T-helper 2 cell treated with Interferon-gamma antibody and Interleukin-4, amounts not matched to agents 100 ng/mL and 5 ng/mL, for 36 hours (primary cell): ENCODE results near the gene EQTN. TPM values are rescaled to one million over a fixed set of nuclear protein-coding genes. Genes with fewer than 3 reads are reported as not detected.

Experiments used
- intact Hi-C: fragments of 100-400 bp; cut with micrococcal nuclease; formaldehyde crosslinking; loops from one replicate; pipeline ENCODE4 v1.15.1; 2023
- total RNA-seq: library from RNA; stranded (reverse); gene quantifications from 2 replicates; pipeline ENCODE4 v1.2.3, GENCODE V29; 2022

The EQTN gene
- not detected in 2 replicates for total RNA-seq

DNA sequence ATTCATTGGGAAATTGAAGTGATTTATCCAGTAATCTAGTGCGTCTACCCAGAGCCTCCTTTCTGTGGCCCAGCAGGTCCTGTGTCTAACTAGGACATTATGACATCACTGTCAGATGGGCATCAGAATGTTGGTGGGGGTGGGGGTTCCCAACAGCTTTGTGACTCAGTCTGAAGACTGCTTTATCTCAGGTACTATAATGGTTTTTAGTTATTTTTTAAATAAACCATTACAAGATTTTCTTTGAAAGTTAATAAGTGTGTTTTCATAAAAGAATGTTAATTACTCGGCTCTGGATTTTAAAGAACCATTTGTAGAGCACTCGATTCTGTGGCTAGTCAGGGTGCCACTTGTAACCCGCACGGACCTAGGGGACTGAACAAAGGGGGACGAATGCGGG is at the start of gene EQTN:
TSS of gene EQTN (minus strand) at position 101 of the 400 bp plus-strand sequence. CDS start at position 6, 95 bp downstream.
- intact Hi-C loops: no loop called here

DNA sequence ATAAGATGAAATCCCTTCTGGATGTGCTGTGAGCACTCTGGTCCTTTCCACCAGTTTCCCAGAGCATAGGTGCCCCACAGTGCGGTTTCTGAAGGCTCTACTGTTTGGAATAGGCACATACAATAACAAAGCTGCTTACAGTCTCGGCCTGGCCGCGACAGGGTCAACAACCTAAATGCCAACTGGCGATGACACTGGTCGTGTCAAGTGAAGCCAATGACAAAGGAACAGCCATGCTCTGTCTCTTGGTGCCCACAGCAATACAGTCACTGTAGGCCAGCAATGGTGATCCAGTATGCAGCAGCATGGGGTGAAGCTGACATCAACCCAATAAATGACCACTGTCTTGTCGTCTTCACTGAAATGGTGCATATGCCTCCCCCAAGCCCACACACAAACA is 47.8 kb upstream of the EQTN start:
- intact Hi-C loops: no loop called here

DNA sequence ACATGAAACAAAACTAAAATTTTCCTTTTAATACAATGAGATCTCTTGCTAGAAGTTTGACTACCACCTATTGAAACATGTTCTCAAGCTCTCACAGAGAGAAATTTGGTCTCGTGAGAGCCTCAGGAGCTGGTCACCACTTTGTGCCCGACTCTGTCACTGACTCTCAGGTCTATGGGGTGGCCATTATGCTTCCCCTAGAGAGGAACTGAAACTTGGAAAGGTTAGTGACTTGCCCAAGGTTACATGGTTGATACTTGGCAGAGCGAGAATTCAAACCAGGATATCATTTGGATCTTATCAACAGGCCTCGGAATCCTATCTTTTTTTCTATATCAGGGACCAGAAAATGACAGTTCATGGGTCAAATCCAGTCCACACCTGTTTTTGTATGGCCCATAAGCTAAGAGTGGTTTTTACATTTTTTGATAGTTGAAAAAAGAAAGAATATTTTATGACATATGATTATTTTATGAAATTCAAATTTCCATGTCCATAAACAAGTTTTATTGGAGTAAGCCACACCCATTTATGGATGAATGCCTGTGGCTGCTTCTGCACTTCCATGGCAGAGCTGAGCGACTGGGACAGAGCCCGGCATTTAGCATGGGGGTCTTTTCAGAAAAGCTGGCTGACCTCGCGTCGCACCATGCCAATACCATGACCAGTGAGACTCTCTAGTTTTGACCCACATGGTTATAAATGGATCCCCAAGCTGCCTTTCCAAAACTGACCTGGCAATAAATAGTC is 44.8 kb upstream of the EQTN start:
- intact Hi-C loops: no loop called here

DNA sequence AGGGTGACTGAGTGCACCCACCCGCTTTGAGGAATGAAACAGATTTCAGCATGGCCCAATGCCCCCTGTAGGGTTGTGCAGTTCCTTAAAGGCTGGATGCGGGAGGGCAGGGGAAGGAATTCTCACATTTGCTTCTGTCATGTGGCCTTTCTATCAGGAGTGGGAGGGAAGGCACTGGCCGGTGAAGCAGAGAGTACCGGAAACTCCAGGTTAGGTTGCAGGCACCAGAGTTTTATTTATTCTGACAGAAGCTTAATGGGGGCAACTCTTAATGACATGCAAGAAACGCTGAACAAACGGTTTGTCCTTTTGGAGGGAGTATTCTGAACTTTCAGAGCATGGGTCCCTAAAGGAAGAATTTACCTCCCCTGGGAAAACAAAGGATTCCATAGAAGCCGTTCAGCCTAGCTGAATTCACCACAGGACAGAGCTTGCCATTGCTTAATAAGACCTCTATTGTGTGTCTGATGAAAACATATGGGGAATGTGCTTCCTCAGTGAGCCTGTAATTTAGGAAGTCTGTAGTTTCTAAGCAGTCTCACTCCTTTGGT is 44.1 kb upstream of the EQTN start:
- intact Hi-C loops: no loop called here

DNA sequence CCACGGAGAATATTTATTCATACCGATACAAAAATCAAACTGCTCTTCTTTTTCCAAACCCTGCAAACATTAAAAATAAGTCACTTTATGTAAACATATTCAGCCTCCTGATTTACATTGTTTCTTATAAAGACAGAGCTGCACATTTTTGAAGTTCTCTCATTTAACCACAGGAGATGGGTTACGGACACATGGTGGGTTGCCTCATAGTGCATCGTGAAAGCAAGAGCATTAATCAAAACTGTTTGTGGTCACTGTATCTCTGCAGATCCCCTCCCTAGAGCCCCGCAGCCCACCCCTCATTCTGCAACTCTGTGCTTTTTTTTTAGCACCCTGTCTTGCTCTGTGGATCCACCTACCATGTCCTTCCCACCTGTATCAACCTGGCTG is 43.3 kb upstream of the EQTN start:
- intact Hi-C loops: no loop called here

DNA sequence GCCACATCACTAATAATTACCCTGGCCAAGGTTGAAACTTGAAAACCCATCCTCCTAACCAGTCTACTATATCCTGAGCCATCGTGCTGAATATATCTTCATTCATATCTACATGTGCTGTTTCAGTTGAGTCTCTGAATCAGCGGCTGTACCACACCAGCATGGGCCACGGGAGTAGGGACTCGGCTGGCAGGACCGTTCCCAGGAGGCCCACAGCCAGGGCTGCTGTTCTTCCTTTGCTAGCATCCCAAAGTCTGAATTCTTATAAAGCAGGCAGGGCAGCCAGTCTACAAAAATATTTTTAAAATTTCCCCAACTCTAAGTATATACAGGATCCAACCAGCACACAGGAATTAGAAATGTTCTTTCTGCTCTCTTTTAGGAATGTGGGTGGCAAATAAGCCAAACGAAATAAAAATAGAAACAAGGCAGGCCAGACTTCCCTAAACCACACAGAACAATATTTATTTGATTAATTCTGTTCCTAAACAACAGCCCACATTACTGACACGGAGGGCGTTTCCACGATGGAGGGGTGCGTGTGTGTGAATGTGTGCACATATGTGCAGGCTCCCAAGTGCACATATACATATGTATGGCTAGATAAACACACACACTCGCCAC is 42.8 kb upstream of the EQTN start:
- intact Hi-C loops: no loop called here

DNA sequence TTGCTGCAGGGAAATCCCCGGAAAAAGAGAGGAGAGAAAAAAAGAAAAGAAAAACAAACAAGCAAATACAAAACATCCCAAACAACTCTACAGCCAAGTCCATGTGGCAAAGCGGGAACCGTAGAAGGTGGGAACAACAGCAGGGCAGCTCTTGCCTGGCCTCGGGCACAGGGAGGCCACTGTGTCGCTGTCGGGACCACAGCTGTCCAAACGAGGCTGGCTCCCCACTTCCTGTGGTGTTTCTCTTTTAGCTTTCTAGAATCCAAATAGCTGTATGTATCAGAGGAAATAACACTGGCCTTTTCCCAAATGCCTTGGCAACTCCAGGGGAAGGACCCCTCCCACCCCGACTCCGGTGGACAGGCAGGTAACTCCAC is 41.6 kb upstream of the EQTN start:
- intact Hi-C loops: no loop called here

DNA sequence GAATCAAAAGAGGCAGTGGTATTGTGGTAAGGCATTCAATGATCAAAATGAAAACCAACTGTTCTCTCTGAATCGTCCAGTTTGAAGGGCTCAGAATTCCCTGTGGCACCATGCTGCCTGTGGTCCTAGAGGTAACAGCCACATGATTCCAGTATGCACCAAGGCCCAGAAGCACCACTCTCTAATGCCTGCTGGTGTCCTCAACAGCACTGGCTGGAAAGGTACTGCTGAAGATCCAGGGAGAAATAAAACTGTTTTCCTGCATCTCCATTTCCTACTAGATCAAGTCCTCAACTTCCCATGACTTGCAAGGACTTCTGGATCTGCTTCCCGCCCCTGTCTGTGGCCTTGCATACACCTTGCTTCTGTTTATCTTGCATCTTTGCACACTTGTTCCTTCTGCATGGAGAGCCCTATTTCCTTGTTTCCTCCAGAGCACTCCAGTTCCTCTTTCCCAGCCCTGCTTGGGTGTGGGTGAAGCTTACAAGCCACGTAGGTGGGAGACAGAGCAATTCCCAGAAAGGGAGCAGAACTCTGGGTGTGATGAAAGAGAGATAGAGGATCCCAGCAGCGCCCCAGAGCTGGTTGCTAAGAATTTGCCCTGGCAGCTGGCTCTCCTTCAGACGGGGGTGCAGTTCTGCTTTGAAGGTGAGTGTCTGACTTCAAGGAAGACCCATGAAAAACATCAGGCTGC is 41.0 kb upstream of the EQTN start:
- intact Hi-C loops: no loop called here

DNA sequence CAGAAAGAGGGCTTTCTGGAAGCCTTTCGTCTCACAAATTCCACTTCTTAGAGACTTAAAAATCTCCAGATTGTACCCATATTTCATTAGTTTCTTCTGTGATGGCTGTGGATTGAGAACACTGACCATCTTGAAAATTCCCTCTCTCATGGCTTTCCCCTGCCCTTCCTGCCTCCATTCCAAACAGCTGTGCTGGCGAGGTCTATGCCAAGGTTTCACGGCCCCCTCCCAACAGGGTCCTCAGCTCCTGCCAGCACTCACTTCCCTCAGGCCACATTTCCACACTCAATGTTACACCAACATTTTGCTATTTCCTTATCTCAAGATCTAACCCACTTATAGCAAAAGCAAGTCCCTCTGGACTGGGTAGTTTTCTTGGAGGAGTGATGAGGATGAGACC is 40.3 kb upstream of the EQTN start:
- intact Hi-C loops: no loop called here

DNA sequence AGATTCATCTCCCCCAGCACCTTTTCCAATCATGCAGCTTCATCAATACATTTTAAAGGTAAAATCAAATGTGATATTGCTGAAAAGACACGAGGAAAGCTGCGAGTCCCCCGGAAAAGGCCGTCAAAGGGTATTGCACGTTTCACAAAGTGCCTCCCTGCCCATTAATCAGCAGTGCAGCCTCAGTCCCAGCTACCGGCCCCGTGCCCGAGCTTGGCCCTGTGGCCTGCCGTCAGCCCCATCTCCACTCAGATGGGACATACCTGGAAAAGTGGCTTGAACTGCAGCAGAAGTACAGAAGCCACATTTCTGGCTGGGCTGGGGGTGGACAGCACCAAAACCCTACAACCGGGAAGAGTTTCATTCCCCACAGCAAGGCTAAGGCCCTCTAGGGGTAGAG is 39.9 kb upstream of the EQTN start:
- intact Hi-C loops: no loop called here

DNA sequence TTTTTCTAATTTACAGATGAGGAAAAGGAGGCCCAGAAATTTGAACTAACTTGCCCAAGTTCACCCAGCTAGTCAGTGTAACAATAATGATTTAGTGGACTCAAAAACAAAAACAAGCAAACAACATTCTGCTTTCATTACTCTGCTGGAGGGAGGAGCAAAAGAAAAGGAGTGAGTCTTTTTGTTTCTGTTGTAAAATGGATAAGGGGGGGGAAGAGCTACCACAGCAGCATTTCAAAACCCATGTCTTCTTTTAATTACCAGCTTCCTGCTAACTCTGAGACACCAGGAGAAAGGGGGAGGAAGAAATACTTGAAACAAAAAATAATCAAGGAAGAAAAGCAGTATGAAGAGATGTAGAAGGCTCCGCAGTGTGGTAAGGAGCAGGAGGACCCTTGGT is 39.2 kb upstream of the EQTN start:
- intact Hi-C loops: no loop called here

DNA sequence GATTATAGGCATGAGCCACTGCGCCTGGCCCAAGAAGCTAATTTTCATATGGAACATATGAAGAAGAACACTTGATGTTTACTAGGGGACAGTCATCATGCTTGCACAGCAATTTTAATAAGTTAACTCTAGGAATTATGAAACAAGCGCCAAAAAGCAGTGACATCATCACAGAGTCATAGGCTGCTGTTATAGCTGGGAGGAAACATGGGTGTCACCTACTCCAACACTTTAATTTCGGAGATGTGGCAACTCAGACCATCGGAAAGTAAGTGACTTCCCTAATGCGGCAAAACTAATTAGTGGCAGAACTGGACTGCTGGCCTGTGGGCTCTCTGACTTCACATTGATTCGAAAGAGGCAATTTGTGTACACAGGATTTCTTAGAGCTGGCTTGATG is 38.1 kb upstream of the EQTN start:
- intact Hi-C loops: no loop called here

DNA sequence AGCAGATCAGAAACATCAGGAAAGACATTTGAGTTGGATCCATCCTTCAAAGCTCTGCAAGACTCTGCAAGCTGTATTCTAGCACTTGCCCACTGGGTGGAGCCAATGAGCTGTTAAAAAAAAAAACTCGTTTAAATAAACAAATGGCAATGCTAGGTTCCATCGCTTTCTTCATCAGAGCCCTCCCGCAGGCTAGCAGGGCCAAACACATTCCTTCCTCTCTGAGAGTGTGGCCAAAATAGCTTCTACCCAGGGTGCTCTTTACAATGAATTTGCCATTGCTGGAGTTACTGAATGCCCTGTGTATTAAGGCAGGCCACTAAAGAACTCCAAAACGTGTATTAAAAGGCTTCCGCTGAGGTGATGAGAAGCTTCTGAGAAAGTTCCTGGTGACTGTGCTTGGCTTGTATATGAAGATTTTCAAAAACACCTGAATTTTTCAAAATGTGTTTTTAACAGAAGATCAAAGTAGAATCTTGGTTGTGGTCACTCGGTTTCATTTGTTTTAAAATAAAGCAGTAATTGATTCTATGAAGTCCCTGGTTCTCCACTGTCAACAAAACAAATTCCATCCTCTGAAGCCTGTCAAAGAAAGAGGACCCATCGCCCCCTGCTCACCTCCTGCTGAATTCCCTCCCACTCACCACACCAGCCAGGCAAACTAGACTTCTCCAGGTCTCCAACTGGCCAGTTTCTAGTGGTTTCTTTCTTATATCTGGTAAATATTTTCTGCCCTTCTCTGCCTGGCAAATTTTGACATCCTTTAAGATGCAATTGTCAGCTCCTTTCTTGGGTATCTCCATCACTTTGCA is 36.5 kb upstream of the EQTN start:
- intact Hi-C loops: loop anchor here (1.0 to 5.0 kb wide), 3 partner anchors 34 to 215 kb away; partner anchors contain the start of gene MOB3B

DNA sequence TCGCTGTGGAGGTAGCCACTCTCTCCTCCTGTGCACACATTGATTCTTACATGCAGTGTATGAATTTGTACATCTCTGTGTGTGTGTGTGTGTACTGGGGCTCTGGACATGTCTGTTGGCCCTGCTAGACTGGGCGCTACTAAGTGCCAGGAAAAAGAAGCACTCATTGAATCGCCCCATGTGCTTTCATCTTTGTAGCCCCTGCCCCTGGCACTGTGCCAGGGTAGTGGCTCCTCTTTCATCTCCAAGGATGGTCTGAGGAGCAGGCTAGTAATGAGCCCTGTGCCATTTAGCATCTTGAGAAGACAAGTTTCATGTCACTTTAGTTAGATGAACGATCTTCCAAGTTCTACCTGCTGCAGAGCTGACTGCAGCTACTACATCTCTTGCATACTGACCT is 34.4 kb upstream of the EQTN start:
- intact Hi-C loops: loop anchor here (5.0 kb wide), 1 partner anchor 36 kb away; no protein-coding TSS in a partner anchor

DNA sequence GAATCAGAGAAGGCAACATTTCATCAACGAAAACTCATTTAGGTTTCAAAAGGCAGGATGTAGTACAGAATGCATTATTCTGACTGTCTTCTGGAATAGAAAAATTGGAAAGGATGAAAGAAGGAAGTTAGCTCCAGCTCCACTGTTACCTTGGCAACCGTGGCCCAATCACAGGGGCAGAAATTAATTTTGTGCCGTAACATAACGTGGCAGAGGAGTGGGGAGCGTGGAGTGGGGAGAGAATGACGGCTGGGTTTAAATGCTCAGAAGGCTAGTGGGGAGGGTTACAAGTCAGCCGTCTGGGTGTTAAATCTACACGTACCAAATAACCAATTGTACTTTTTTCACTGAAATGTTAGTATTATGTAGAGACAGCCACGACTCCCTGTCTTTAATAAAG is 32.3 kb upstream of the EQTN start:
- intact Hi-C loops: no loop called here

DNA sequence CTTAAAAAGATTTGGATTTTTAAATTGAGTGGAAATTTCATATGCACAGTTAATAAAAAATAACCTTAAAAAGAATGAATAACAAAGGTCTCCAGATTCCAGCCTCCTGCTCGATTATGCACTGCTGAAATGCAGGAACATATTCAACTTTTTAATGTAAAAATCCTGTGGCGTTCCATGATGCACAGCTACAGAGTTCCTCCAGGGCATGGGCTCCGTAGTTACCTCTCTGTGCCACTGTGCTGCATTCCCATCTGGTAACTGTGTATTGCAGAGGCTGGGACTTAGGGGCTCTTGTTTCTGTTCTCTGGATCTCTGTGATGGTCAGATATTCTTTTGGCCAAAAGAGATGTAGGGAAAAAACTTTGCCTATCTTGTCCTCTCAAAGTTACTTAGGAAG is 31.5 kb upstream of the EQTN start:
- intact Hi-C loops: no loop called here

DNA sequence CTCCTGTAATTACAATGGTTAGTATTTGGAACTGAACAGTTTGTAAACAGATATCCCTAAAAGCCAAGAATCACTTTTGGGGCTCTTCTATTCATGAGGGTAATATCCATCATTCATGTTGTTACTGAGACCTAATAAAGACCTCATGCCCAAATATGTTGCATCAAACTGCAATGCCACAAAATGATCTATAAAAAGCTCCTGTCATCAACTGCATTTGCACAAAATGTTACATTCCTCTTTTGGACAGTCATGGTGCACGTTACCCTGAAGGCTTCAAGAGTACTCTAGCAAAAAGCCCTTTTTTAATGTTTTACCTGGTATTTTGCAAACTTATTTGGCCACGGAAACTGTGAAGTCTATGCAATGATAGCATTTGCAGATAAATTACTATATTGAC is 14.2 kb upstream of the EQTN start:
- intact Hi-C loops: no loop called here

DNA sequence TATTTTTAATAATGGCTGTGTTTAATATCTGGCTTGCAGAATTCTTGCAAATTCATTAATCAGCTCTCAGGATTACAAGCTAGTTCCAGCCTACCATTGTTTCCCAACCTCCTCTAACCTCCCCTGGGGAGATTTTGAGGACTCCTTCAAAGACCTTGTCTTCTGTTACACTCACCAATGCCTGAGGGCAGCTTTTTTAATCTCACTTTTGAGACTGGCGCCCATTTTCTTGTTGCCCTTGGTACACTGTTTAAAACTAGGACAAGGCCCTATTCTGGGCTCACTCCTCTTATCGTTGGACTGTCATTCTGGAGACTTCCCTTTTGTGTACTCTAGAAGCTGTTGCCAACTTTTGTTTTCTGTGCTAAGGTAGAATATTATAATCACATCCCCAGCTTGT is 13.6 kb upstream of the EQTN start:
- intact Hi-C loops: no loop called here

DNA sequence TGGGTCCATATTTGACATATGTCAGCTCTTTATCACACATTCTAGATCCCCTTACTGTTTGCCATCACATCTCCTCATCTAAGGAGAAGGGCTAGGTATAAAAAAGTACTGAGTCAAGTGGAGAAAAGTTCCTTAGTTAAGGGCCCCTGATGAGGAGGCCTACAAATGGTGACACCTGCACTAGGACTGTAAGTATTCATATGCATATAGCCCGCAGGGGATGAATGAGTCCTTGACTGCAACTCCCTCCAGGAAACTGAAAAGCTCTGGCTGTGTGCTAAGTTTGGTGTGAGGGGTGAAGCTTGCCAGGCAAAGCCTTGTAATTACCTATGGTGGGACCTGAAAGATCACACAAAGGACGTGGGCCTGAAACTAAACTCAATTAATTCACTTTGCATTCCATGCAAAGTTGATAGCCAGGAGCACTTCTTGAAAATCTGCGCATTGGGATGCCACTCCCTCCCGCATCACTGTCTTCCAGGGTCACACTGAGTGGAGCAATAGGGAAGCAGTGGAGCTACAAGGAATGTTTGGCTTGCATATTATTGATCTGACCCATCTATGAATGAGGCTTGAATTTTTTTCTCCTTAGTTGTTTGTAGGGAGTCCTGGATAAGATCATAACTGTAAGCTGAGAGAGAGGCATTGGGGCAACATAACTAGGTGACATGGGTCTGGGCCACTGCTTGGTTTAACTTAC is 11.9 kb upstream of the EQTN start:
- intact Hi-C loops: no loop called here

DNA sequence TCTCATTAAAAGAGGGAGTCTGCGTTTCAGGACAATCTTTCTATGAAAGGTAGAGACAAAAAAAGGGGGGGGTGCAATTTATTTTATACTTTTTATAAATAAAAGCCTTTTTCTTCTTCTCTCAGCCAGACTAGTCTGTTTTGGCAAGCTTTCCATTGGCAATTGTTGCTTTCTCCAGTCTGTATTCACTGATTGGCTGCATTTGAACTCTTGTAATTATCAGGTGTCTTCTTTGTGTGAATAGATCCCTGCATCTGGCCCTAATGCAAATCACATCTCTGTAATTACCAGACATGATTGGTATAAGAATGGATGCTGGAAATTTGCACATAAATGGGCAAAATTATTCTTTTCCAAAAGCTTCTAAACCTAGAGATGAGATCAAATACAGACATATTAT is 7.6 kb upstream of the EQTN start:
- intact Hi-C loops: no loop called here

DNA sequence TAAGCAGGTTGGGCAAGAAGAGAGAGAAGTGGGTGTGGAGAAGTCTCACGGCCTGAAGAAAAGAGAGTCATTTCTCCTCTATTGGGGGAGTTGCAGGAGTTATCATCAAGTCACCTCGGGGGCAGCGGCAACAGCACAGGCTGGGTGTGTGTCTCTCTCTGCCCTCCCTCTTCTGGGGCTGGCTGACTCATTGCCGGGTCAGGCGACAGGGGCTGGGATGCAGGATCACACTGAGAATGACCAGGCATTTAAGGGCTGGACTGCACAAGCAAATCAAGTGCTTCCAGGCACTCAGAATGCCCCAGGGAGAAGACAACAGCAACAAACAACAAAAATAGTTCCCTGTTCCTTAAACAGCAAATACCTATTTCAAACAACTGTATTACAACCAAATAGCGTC is 6.3 kb upstream of the EQTN start:
- intact Hi-C loops: no loop called here
